OCI-LY7 (cell line): ENCODE results near the gene LRFN5. TPM values are rescaled to one million over a fixed set of nuclear protein-coding genes. Genes with fewer than 3 reads are reported as not detected.
A peak's percentile ranks its signal among the peaks of the same experiment; 100 is the strongest.
"Not testable (repeated sequence)": the region's sequence is repeated elsewhere in the genome, so short reads cannot be mapped to it uniquely, and the experiment has no call there.

Experiments used
- Bru-seq: library from RNA; stranded (reverse); fragments of 400-500 nt; gene quantifications from one replicate; lab custom pipeline; 2021; lab: Mats Ljungman, UMichigan
- BruChase-seq, 2 experiments: library from RNA; stranded (reverse); fragments of 400-500 nt; gene quantifications; one replicate each; lab custom pipeline; 2021; lab: Mats Ljungman, UMichigan
- BruUV-seq: library from RNA; stranded (reverse); fragments of 400-500 nt; replicated peaks from 2 replicates; lab custom pipeline; 2021; lab: Mats Ljungman, UMichigan
- CTCF ChIA-PET: fragments of 300-600 bp; sonication (Branson Sonifier 250); formaldehyde crosslinking; loops from one replicate; lab custom pipeline; 2022; ENCODE audit warnings: antibody characterized with exemption; ENCODE audit not compliant: unreplicated experiment; lab: Charles Lee
- POLR2A ChIA-PET: fragments of 300-600 bp; sonication (Branson Sonifier 250); formaldehyde crosslinking; loops from one replicate; lab custom pipeline; 2022; ENCODE audit warnings: antibody characterized with exemption; lab: Charles Lee
- DNase-seq: peaks from one replicate; pipeline ENCODE4 v3.0.0-alpha.2; 2015; ENCODE audit warnings: low spot score
- H2AFZ ChIP-seq: fragments of 200-600 bp; sonication (generic), shearing (Covaris generic); 2 replicates; pipeline ENCODE4 v1.6.1; 2014; ENCODE audit warnings: mild to moderate bottlenecking, antibody characterized with exemption, low read length, moderate library complexity
- H3K27ac ChIP-seq: fragments of 200-600 bp; sonication (generic); 2 replicates; pipeline ENCODE4 v1.5.1; 2014; ENCODE audit warnings: mixed run types, low read depth, mild to moderate bottlenecking, moderate library complexity, low read length, inconsistent platforms; ENCODE audit not compliant: poor library complexity, severe bottlenecking
- H3K36me3 ChIP-seq: fragments of 200-600 bp; sonication (generic); 2 replicates; pipeline ENCODE4 v1.6.1; 2014; ENCODE audit warnings: mild to moderate bottlenecking, antibody characterized with exemption, low read length, moderate library complexity, mixed read lengths; ENCODE audit not compliant: insufficient read depth
- H3K4me1 ChIP-seq: fragments of 200-600 bp; sonication (generic); 2 replicates; pipeline ENCODE4 v1.5.1; 2014; ENCODE audit warnings: mild to moderate bottlenecking, low read length; ENCODE audit not compliant: insufficient read depth, poor library complexity, severe bottlenecking
- H3K4me2 ChIP-seq: fragments of 200-600 bp; sonication (generic); 2 replicates; pipeline ENCODE4 v1.6.1; 2014; ENCODE audit warnings: mild to moderate bottlenecking, low read length
- H3K4me3 ChIP-seq: fragments of 200-600 bp; sonication (generic); 2 replicates; pipeline ENCODE4 v1.5.1; 2014; ENCODE audit warnings: mild to moderate bottlenecking, low read depth, low read length; ENCODE audit not compliant: poor library complexity, severe bottlenecking
- H3K79me2 ChIP-seq: fragments of 200-600 bp; sonication (generic); 2 replicates; pipeline ENCODE4 v1.6.1; 2016; ENCODE audit warnings: low read depth, mild to moderate bottlenecking, low read length, moderate library complexity, mixed read lengths; ENCODE audit not compliant: insufficient read depth
- H3K9me2 ChIP-seq: fragments of 200-600 bp; sonication (generic); 2 replicates; pipeline ENCODE4 v1.6.1; 2016; ENCODE audit warnings: mild to moderate bottlenecking, low read length, mixed read lengths; ENCODE audit not compliant: insufficient read depth
- H3K9me3 ChIP-seq: fragments of 200-600 bp; sonication (generic); 2 replicates; pipeline ENCODE4 v1.6.1; 2014; ENCODE audit warnings: mild to moderate bottlenecking, mixed run types, low read length, mixed read lengths
- H4K20me1 ChIP-seq: fragments of 200-600 bp; sonication (generic); 2 replicates; pipeline ENCODE4 v1.6.1; 2014; ENCODE audit warnings: mild to moderate bottlenecking, antibody characterized with exemption, low read length, moderate library complexity, mixed read lengths; ENCODE audit not compliant: insufficient read depth
- CTCF ChIP-seq: fragments of 200-600 bp; sonication (generic); conservative IDR thresholded peaks from 2 replicates; pipeline ENCODE4 v1.5.1; 2014; ENCODE audit warnings: mild to moderate bottlenecking, antibody characterized with exemption, low read length, moderate library complexity, mixed read lengths
- EZH2phosphoT487 ChIP-seq: fragments of 200-600 bp; sonication (generic); IDR thresholded peaks from 2 replicates; pipeline ENCODE4 v1.6.1; 2018; ENCODE audit warnings: low read depth, borderline replicate concordance, mild to moderate bottlenecking, mixed run types, antibody characterized with exemption, low read length, moderate library complexity, mixed read lengths
- intact Hi-C: fragments of 100-400 bp; cut with micrococcal nuclease; formaldehyde crosslinking; loops from one replicate; pipeline ENCODE4 v1.10.0; 2022; ENCODE audit not compliant: unreplicated experiment
- long read RNA-seq: library from polyadenylated mRNA; stranded (forward); transcript quantifications from one replicate; pipeline ENCODE4 v2.0.0, GENCODE V29; 2022
- total RNA-seq, 2 experiments: library from RNA; depleted of rRNA in 1 of 2; stranded (reverse); fragments of >200 nt in 1 of 2; shearing (Covaris generic) in 1 of 2; gene quantifications; 2 replicates each; pipeline ENCODE4 v1.2.3, GENCODE V29; 2014 to 2022

Gene LRFN5
- total RNA-seq (2014; rRNA removed; shearing (Covaris generic)) (not detected in 2 replicates), total RNA-seq (2022) (not detected in 2 replicates), Bru-seq, nascent RNA (percentile 1 among the genes with signal in this experiment), BruChase-seq, experiment 1, labeled RNA remaining after a 6-hour chase (percentile 1 among the genes with signal in this experiment), BruChase-seq, experiment 2, labeled RNA remaining after a 2-hour chase (percentile 0 among the genes with signal in this experiment)
- long read RNA-seq = 0 reads

GRCh38 chr14:41606532-41607303, at the start of gene LRFN5:
Gene LRFN5, plus strand, starts transcription at chr14:41606876.
- CTCF ChIA-PET = no interaction called here
- no peak for TF ChIP-seq CTCF
- TF ChIP-seq EZH2phosphoT487 = no peak
- Histone ChIP-seq H3K4me3 (no peak within 1 kb of the TSS), H2AFZ (no peak within 1 kb of the TSS), H3K4me1 (no peaks in the 10 kb centered on the region), H3K4me2 (peak within 1 kb of the TSS; percentile 3; the same call in 1 of the 2 replicates), H3K27ac (no peak within 1 kb of the TSS), H4K20me1 (no peaks in the 10 kb centered on the region), H3K9me3 (no peaks in the 10 kb centered on the region), H3K79me2 (no peaks in the 10 kb centered on the region), H3K36me3 (no peaks in the 10 kb centered on the region), H3K9me2 (no peaks in the 10 kb centered on the region)
- intact Hi-C loops = no loop called here
- BruUV-seq = no TSS peak
- no peak for DNase-seq
- POLR2A ChIA-PET = no interaction called here

GRCh38 chr14:41558490-41558889, 48.2 kb upstream of the LRFN5 start:
- POLR2A ChIA-PET = no interaction called here
- no peaks in the 10 kb centered on the region for H3K36me3 ChIP-seq
- H3K9me2 ChIP-seq = no peaks in the 10 kb centered on the region
- H3K27ac ChIP-seq = no peak overlapping the region
- intact Hi-C loops = no loop called here
- H3K4me1 ChIP-seq = no peaks in the 10 kb centered on the region
- no peak overlapping the region for H3K4me3 ChIP-seq
- CTCF ChIA-PET = no interaction called here
- no peak overlapping the region for H3K4me2 ChIP-seq
- no peak for TF ChIP-seq CTCF
- TF ChIP-seq EZH2phosphoT487 = no peak
- H3K9me3 ChIP-seq = no peaks in the 10 kb centered on the region
- BruUV-seq = no TSS peak
- no peaks in the 10 kb centered on the region for H4K20me1 ChIP-seq
- no peaks in the 10 kb centered on the region for H3K79me2 ChIP-seq
- no peak overlapping the region for H2AFZ ChIP-seq
- no peak for DNase-seq

GRCh38 chr14:41566864-41567263, 39.8 kb upstream of the LRFN5 start:
- CTCF ChIA-PET, H3K4me1 ChIP-seq, H4K20me1 ChIP-seq, BruUV-seq, H2AFZ ChIP-seq, H3K9me2 ChIP-seq, H3K79me2 ChIP-seq, H3K9me3 ChIP-seq, H3K27ac ChIP-seq, H3K4me3 ChIP-seq, intact Hi-C loops, DNase-seq, H3K36me3 ChIP-seq, H3K4me2 ChIP-seq: not testable (repeated sequence)
- POLR2A ChIA-PET = interaction anchor here (0.7 kb wide), 1 partner anchor 281 kb away, joined by 4 read pairs; no protein-coding TSS in a partner anchor
